Endothelial cell of umbilical vein (primary cell): ENCODE measurements around the gene NFYA. TPM values are rescaled to one million over a fixed set of nuclear protein-coding genes. Genes with fewer than 3 reads are reported as not detected.

ENCODE experiments used
- BruUV-seq: library from RNA; stranded (reverse); fragments of 400-500 nt; replicated peaks from 2 replicates; lab custom pipeline; 2021; lab: Mats Ljungman, UMichigan
- CTCF ChIA-PET: fragments of 300-600, 350-600 bp; sonication (Branson Sonifier 250); formaldehyde crosslinking; loops from one replicate; lab custom pipeline; 2021; ENCODE audit warnings: antibody characterized with exemption, inconsistent platforms; lab: Charles Lee
- POLR2A ChIA-PET: fragments of 300-600, 350-600 bp; sonication (Branson Sonifier 250); formaldehyde crosslinking; loops from one replicate; lab custom pipeline; 2021; ENCODE audit warnings: antibody characterized with exemption, inconsistent platforms; lab: Charles Lee
- DNase-seq: peaks from one replicate; pipeline ENCODE4 v3.0.0-alpha.2; 2011; ENCODE audit warnings: low read depth, low spot score
- FAIRE-seq: peaks from 2 replicates; lab custom pipeline; 2011; peaks lifted over from hg19 to GRCh38; lab: Jason Lieb, UNC
- H2AFZ ChIP-seq: 2 replicates; pipeline ENCODE4 v1.6.0; 2012; ENCODE audit warnings: low read depth, low read length, control low read depth, inconsistent platforms
- H3K27ac ChIP-seq: 2 replicates; pipeline ENCODE4 v1.5.1; 2011; ENCODE audit warnings: low read depth, mild to moderate bottlenecking, control low read depth, low read length, moderate library complexity; ENCODE audit not compliant: insufficient read depth
- H3K27me3 ChIP-seq, 2 experiments: 2 replicates each; pipeline versions ENCODE4 v1.6.0 to v1.6.1; 2011; ENCODE audit warnings: low read length in 2 of 2, mixed read lengths in 1 of 2; ENCODE audit not compliant: control insufficient read depth in 2 of 2, insufficient read depth in 2 of 2
- H3K36me3 ChIP-seq, 2 experiments: 2 replicates in 1 of 2; 3 replicates in 1 of 2; pipeline ENCODE4 v1.5.1; 2011; ENCODE audit warnings: low read length in 2 of 2, mild to moderate bottlenecking in 1 of 2, moderate library complexity in 1 of 2; ENCODE audit not compliant: control insufficient read depth in 2 of 2, insufficient read depth in 2 of 2; ENCODE audit errors: extremely low read depth in 1 of 2
- H3K4me1 ChIP-seq: 3 replicates; pipeline ENCODE4 v1.5.1; 2011; ENCODE audit warnings: mild to moderate bottlenecking, low read length; ENCODE audit not compliant: control insufficient read depth, insufficient read depth; ENCODE audit errors: extremely low read depth
- H3K4me2 ChIP-seq: 2 replicates; pipeline ENCODE4 v1.6.1; 2011; ENCODE audit warnings: low read length, control low read depth, mixed read lengths; ENCODE audit not compliant: insufficient read depth
- H3K4me3 ChIP-seq, 3 experiments: fragments of 200-600 bp in 1 of 3; sonication (generic), shearing (Covaris generic) in 1 of 3; replicated peaks in 1 of 3; 2 replicates each; pipeline ENCODE4 v1.5.1; 2011 to 2016; ENCODE audit warnings: control low read depth in 3 of 3, low read length in 3 of 3, mild to moderate bottlenecking in 2 of 3, inconsistent platforms in 1 of 3, low read depth in 1 of 3, moderate library complexity in 1 of 3; ENCODE audit not compliant: insufficient read depth in 1 of 3
- H3K79me2 ChIP-seq: 2 replicates; pipeline ENCODE4 v1.6.0; 2012; ENCODE audit warnings: low read length, inconsistent platforms; ENCODE audit not compliant: control insufficient read depth, insufficient read depth
- H3K9ac ChIP-seq: replicated peaks from 2 replicates; pipeline ENCODE3; 2011; ENCODE audit warnings: low read length, control low read depth; ENCODE audit not compliant: insufficient read depth; ENCODE audit errors: extremely low read depth
- H3K9me1 ChIP-seq: replicated peaks from 3 replicates; pipeline ENCODE4 v1.6.0; 2011; ENCODE audit warnings: mild to moderate bottlenecking, low read length; ENCODE audit not compliant: control insufficient read depth, insufficient read depth; ENCODE audit errors: extremely low read depth
- H3K9me3 ChIP-seq: replicated peaks from 2 replicates; pipeline ENCODE4 v1.5.1; 2012; ENCODE audit warnings: low read length, inconsistent platforms; ENCODE audit not compliant: control insufficient read depth, insufficient read depth
- H4K20me1 ChIP-seq: replicated peaks from 2 replicates; pipeline ENCODE3; 2011; ENCODE audit warnings: mild to moderate bottlenecking, low read length; ENCODE audit not compliant: control insufficient read depth, insufficient read depth; ENCODE audit errors: extremely low read depth
- CTCF ChIP-seq, 2 donors: IDR thresholded peaks; 1 replicate in 1 of 2; 2 replicates in 1 of 2; pipeline ENCODE4 v1.5.1; 2011; ENCODE audit warnings: low read length in 2 of 2, mild to moderate bottlenecking in 2 of 2, moderate library complexity in 2 of 2, control low read depth in 1 of 2, inconsistent platforms in 1 of 2, low read depth in 1 of 2; ENCODE audit not compliant: insufficient read depth in 1 of 2; ENCODE audit errors: extremely low read depth in 1 of 2
- EZH2 ChIP-seq: IDR thresholded peaks from 2 replicates; pipeline ENCODE4 v1.6.1; 2012; ENCODE audit warnings: borderline replicate concordance, low read depth, mild to moderate bottlenecking, moderate library complexity, low read length, inconsistent platforms; ENCODE audit not compliant: severe bottlenecking
- FOS ChIP-seq: IDR thresholded peaks from 2 replicates; pipeline ENCODE4 v1.6.1; 2011; ENCODE audit warnings: mild to moderate bottlenecking, low read length, moderate library complexity, borderline replicate concordance; ENCODE audit not compliant: insufficient read depth
- GATA2 ChIP-seq: IDR thresholded peaks from 2 replicates; pipeline ENCODE4 v1.7.0; 2011; ENCODE audit warnings: low read depth, mild to moderate bottlenecking, moderate library complexity, mixed read lengths, low read length; ENCODE audit not compliant: insufficient read length, insufficient read depth
- JUN ChIP-seq: IDR thresholded peaks from 2 replicates; pipeline ENCODE4 v1.6.1; 2011; ENCODE audit warnings: borderline replicate concordance, low read depth; ENCODE audit not compliant: insufficient read length, insufficient read depth
- MYC ChIP-seq: IDR thresholded peaks from one replicate; pipeline ENCODE4 v1.6.1; 2011; ENCODE audit warnings: mild to moderate bottlenecking, low read depth, low read length
- POLR2A ChIP-seq: IDR thresholded peaks from 2 replicates; pipeline ENCODE4 v1.6.1; 2012; ENCODE audit warnings: low read depth, mild to moderate bottlenecking, control low read depth, low read length
- POLR2AphosphoS5 ChIP-seq: IDR thresholded peaks from 2 replicates; pipeline ENCODE4 v1.6.1; 2012; ENCODE audit warnings: low read depth, mild to moderate bottlenecking, control low read depth, low read length, moderate library complexity; ENCODE audit not compliant: insufficient read depth
- dilution Hi-C: fragments of 300-500 bp; cut with MboI; formaldehyde crosslinking; loops from one replicate; pipeline ENCODE4 v1.15.0; 2019; ENCODE audit warnings: low sequenced_read_pairs; ENCODE audit not compliant: extremely low pct_ligation_motif_present
- intact Hi-C: fragments of 100-400 bp; cut with micrococcal nuclease; formaldehyde crosslinking; loops from one replicate; pipeline ENCODE4 v1.10.0; 2022
- polyA plus RNA-seq, 4 experiments: library from polyadenylated mRNA; depleted of rRNA in 3 of 4; stranded (reverse) in 3 of 4; unstranded in 1 of 4; fragments of >200 nt; gene quantifications; 2 replicates each; pipeline versions ENCODE4 v1.2.1 to v1.2.3, GENCODE V29; 2011 to 2012; ENCODE audit warnings: missing spikeins in 1 of 4
- total RNA-seq: library from RNA; stranded (reverse); gene quantifications from 2 replicates; pipeline ENCODE4 v1.2.3, GENCODE V29; 2021
- TF ChIP-seq, protein P1 (sequence below): IDR thresholded peaks from 2 replicates; pipeline ENCODE4 v1.6.1; 2011; ENCODE audit not compliant: insufficient read depth, insufficient read length

The NFYA gene
- total and polyA plus RNA-seq, 2 donors (not counting 3 experiments of a cell fraction or from before 2014, with no cell fraction given), result 13.1 to 29.0 TPM

DNA sequence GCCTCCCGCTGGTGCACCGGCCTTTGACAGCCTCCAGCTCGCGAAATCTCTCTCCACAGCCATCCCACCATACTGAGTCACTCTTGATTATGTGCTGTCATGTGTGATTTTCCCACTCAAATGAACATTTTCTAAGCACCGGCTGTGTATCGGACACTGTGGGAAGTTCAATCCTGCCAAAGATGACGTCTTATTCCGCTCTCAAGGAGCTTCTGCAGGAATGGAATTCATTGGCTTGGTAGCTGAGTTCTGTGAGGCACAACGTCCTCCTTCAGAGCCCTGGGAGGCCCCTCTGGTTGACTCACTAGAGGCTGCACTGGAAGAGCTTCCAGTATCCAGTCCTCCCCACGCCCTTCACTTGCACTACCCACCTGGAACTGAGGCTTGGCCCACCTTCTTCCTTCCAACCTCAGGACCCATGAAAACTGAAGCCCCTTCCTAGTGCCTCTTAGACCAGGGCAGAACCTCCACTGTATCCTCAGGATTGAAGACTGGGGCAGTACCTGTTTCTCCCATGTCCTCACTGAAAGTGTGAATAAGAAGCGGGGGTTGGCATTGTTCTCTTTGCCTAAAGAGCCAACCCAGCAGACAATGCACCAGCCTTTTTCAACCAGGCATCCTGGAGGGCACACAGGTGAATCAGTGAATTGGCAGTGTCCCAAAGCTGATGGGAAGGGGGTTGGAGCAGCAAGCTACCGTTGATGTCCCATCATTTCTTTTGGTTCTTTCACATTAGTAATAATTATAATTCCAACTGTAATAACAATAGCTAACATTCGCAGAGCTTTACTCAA lies 35.5 kb upstream of the NFYA start:
- dilution Hi-C loops (no loop called here), intact Hi-C loops (no loop called here)
- Histone ChIP-seq H3K9ac (no peak overlapping the region), H3K9me1 (no peaks in the 10 kb centered on the region), H3K79me2 (no peaks in the 10 kb centered on the region), H3K9me3 (no peaks in the 10 kb centered on the region), H3K36me3 (no peaks in the 10 kb centered on the region), H4K20me1 (no peaks in the 10 kb centered on the region), H3K4me1 (no peaks in the 10 kb centered on the region), H3K27ac (no peak overlapping the region), H2AFZ (no peak overlapping the region), H3K4me3 (no peak overlapping the region), H3K27me3 (peaks cover 0 to 2% of the 10 kb centered on the region in 2 experiments), H3K4me2 (no peak overlapping the region)
- CTCF ChIA-PET, result interaction anchor here (1.1 to 2.7 kb wide), 4 partner anchors 10 to 143 kb away, joined by 3 to 21 read pairs (median 5); no protein-coding TSS in a partner anchor
- no peak for FAIRE-seq
- DNase-seq, result no peak
- TF ChIP-seq CTCF (IDR thresholded peaks at IDR 0.05; ENCODE audit: extremely low read depth in 1 of 2, insufficient read depth in 1 of 2, low read depth in 1 of 2, low read length in 2 of 2) (no peak), POLR2A (no peak), POLR2AphosphoS5 (no peak), GATA2 (no peak), EZH2 (no peak), FOS (no peak), MYC (no peak), JUN (no peak)
- TF ChIP-seq, protein P1, sequence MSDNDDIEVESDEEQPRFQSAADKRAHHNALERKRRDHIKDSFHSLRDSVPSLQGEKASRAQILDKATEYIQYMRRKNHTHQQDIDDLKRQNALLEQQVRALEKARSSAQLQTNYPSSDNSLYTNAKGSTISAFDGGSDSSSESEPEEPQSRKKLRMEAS, result no peak
- POLR2A ChIA-PET, result no interaction called here
- no TSS peak for BruUV-seq
